HUES48 (cell line): ENCODE data around the gene TRIM37.

Experiments
- H3K27ac ChIP-seq: one replicate; pipeline ENCODE4 v1.7.0; 2013; ENCODE audit warnings: low read depth, low read length, inconsistent platforms
- H3K27me3 ChIP-seq: 2 replicates; pipeline ENCODE4 v1.6.1; 2013; ENCODE audit warnings: mild to moderate bottlenecking, low read length; ENCODE audit not compliant: control insufficient read depth, insufficient read depth
- H3K36me3 ChIP-seq: 2 replicates; pipeline ENCODE4 v1.6.1; 2013; ENCODE audit warnings: low read length; ENCODE audit not compliant: control insufficient read depth, insufficient read depth
- H3K4me1 ChIP-seq: 2 replicates; pipeline ENCODE4 v1.6.1; 2013; ENCODE audit warnings: mild to moderate bottlenecking, low read length; ENCODE audit not compliant: control insufficient read depth, insufficient read depth
- H3K4me3 ChIP-seq: 2 replicates; pipeline ENCODE4 v1.5.1; 2013; ENCODE audit warnings: mild to moderate bottlenecking, low read depth, low read length
- H3K9ac ChIP-seq: 2 replicates; pipeline ENCODE4 v1.6.1; 2013; ENCODE audit warnings: mild to moderate bottlenecking, low read depth, low read length, moderate library complexity
- H3K9me3 ChIP-seq: 2 replicates; pipeline ENCODE4 v1.6.1; 2013; ENCODE audit warnings: low read length; ENCODE audit not compliant: control insufficient read depth, insufficient read depth

The TRIM37 gene

DNA sequence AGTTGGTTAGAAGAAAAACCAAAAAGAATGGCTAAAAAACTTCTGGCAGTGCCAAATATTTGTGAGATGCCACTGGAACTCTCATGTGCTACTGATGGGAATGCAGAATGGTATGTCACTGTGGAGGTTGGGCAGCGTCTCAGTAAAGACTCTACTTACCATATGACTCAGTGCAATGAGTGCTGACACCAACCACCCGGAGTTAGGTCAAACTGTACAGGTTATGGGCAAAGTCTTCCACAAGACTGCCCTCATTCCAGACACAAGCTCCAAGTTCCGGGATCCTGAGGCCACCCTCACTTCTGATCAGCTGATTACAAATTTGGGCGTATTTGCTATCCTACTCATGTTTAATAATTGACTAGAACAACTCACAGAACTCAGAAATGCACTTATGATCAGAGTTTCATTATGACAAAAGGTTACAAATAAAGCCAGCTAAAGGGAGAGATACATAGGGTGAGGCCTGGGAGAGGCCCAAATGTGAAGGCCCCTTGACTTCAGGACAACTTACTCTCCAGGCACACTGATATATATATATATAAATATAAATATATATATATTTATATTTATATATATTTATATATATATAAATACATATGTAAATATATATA lies 114.9 kb downstream of the TRIM37 start:
- Histone ChIP-seq H3K4me3 (no peak overlapping the region), H3K27ac (no peak overlapping the region), H3K27me3 (no peaks in the 10 kb centered on the region), H3K4me1 (peaks cover 32% of the 10 kb centered on the region), H3K9ac (no peak overlapping the region), H3K36me3 (peaks cover 9% of the 10 kb centered on the region; the same call in 1 of the 2 replicates), H3K9me3 (no peaks in the 10 kb centered on the region)

GRCh38 chr17:58989629-58990028 lies 117.1 kb downstream of the TRIM37 start:
- no peaks in the 10 kb centered on the region for H3K27me3 ChIP-seq

DNA sequence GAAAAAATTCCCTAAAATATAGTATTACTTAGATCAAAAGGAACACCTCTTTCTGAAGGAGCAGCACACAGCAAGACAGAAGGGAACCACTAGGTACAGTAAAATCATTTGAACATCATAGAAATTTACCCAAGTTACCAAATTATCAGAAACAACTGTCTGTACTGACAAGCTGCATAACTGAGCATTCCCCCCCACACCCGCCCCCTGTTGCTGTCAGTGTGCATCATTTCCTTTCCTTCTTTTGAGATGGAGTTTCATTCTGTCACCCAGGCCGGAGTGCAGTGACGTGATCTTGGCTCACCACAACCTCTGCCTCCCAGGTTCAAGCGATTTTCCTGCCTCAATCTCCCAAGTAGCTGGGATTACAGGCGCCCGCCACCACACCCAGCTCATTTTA lies 120.7 kb downstream of the TRIM37 start:
- Histone ChIP-seq H3K27me3 (no peaks in the 10 kb centered on the region), H3K4me3 (no peak overlapping the region), H3K9ac (no peak overlapping the region), H3K4me1 (peaks cover 30% of the 10 kb centered on the region), H3K36me3 (no peaks in the 10 kb centered on the region), H3K9me3 (no peaks in the 10 kb centered on the region), H3K27ac (no peak overlapping the region)

More at GRCh38 chr17:58989629-58990028, 117.1 kb downstream of the TRIM37 start:
- H3K9ac ChIP-seq, result no peak overlapping the region
- H3K36me3 ChIP-seq, result no peaks in the 10 kb centered on the region
- no peak overlapping the region for H3K27ac ChIP-seq
- H3K4me3 ChIP-seq, result no peak overlapping the region
- H3K9me3 ChIP-seq, result no peaks in the 10 kb centered on the region
- H3K4me1 ChIP-seq, result peaks cover 42% of the 10 kb centered on the region

DNA sequence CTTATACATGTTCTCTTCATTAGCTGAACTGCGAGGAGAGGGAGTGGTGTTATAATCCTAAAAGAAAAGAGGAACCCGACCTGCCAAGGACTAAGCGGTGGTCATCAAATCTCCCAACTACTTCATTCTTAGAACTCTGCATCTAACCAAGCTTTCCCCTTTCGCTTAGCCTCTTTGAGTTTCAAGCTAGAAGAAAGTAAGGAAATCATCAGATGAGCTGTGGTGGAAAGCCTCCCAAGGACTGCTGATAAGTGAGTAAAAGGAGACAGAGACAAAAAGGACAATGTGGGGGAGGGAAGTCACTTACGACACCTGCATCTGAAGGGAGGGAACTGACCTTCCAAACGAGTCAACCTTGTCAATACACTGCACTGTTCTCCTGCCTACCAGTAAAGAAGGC lies 121.3 kb downstream of the TRIM37 start:
- H3K36me3 ChIP-seq, result no peaks in the 10 kb centered on the region
- H3K9ac ChIP-seq, result no peak overlapping the region
- H3K27ac ChIP-seq, result no peak overlapping the region
- H3K9me3 ChIP-seq, result no peaks in the 10 kb centered on the region
- H3K4me1 ChIP-seq, result peaks cover 30% of the 10 kb centered on the region
- H3K27me3 ChIP-seq, result no peaks in the 10 kb centered on the region
- H3K4me3 ChIP-seq, result no peak overlapping the region

- Histone ChIP-seq H3K27me3 (no peaks in the 10 kb centered on the region), H3K27ac (no peak overlapping the region), H3K9ac (no peak overlapping the region), H3K9me3 (no peaks in the 10 kb centered on the region), H3K36me3 (no peaks in the 10 kb centered on the region), H3K4me3 (no peak overlapping the region), H3K4me1 (peaks cover 18% of the 10 kb centered on the region)
Observed at GRCh38 chr17:58982626-58983025, 124.1 kb downstream of the TRIM37 start.

- Histone ChIP-seq H3K27ac (no peak overlapping the region), H3K4me1 (peaks cover 7% of the 10 kb centered on the region), H3K9ac (no peak overlapping the region), H3K9me3 (no peaks in the 10 kb centered on the region), H3K27me3 (no peaks in the 10 kb centered on the region), H3K4me3 (no peak overlapping the region), H3K36me3 (no peaks in the 10 kb centered on the region)
Observed at GRCh38 chr17:58980706-58981481, 125.8 kb downstream of the TRIM37 start.

- H3K27ac ChIP-seq, result no peak overlapping the region
- H3K36me3 ChIP-seq, result no peaks in the 10 kb centered on the region
- no peak overlapping the region for H3K9ac ChIP-seq
- no peaks in the 10 kb centered on the region for H3K4me1 ChIP-seq
- H3K9me3 ChIP-seq, result no peaks in the 10 kb centered on the region
- no peaks in the 10 kb centered on the region for H3K27me3 ChIP-seq
- H3K4me3 ChIP-seq, result no peak overlapping the region
Observed at GRCh38 chr17:58976541-58976940, 130.1 kb downstream of the TRIM37 start.

- no peak overlapping the region for H3K9ac ChIP-seq
- no peaks in the 10 kb centered on the region for H3K36me3 ChIP-seq
- H3K27ac ChIP-seq, result no peak overlapping the region
- no peaks in the 10 kb centered on the region for H3K27me3 ChIP-seq
- peaks cover 3% of the 10 kb centered on the region for H3K4me1 ChIP-seq
- no peaks in the 10 kb centered on the region for H3K9me3 ChIP-seq
- no peak overlapping the region for H3K4me3 ChIP-seq
Observed at GRCh38 chr17:58974354-58974753, 132.3 kb downstream of the TRIM37 start.

DNA sequence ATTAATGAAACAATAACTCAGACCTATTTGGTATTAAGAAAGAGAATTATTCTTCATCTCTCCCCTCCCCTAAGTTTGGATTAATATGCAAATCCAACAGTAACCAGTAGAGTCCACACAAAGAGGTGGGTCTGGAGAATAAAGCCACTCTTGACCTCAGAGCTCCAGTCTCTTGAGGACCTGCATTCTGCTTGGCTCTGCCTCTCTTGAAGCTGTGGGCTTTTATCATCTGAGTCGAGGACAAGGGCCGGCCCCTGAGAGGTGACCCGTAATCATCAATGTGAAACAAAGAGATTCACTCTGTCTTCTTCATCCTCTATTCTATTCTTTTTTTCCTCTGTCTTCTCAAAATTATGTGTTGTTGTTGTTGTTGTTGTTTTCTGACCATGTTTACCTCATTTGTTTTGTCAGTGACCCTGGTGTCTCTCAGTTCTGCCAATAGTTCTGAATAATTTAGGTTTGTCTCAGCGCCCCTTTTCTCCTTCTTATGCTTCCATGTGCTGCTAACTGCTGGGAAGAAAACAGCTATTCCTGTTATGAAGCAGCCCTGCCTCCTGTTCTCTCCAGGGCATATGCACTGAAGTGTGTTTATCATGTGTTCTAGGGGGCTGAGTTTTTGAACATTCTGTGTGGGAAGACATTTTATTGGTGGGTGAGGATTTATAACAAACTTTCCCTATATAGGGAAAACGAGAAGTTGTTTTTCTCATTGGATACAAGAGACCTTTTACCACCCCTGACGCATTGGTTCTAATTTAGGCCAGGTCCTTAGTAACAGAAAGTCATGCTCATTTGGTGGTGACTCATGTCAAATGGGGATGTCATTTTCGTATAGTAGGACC lies 135.8 kb downstream of the TRIM37 start:
- H3K36me3 ChIP-seq, result no peaks in the 10 kb centered on the region
- H3K9ac ChIP-seq, result no peak overlapping the region
- no peaks in the 10 kb centered on the region for H3K9me3 ChIP-seq
- no peak overlapping the region for H3K27ac ChIP-seq
- no peaks in the 10 kb centered on the region for H3K27me3 ChIP-seq
- H3K4me3 ChIP-seq, result no peak overlapping the region
- peaks cover 24% of the 10 kb centered on the region for H3K4me1 ChIP-seq

DNA sequence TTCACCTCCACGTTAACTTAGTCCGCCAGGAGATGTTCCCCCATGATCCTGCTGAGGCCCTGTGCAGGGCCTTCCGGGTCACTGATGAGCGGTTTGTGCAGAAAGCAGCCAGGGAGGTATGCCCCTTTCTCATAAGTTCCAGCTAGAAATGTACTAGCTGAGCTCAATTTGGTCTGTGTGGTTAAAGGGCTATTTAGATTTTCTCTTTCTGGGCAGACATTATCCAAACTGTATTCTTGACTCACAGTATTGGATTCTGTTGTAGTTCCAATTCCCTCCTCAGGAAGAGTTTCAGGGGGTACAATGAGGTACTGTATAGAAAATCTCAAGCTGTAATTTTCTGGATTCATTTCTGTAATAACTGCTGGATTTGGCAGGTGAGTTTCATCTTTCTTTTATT lies 137.1 kb downstream of the TRIM37 start:
- Histone ChIP-seq H3K27ac (no peak overlapping the region), H3K9ac (no peak overlapping the region), H3K4me1 (peaks cover 34% of the 10 kb centered on the region), H3K4me3 (no peak overlapping the region), H3K27me3 (no peaks in the 10 kb centered on the region), H3K9me3 (no peaks in the 10 kb centered on the region), H3K36me3 (no peaks in the 10 kb centered on the region)

- H3K4me3 ChIP-seq, result no peak overlapping the region
- no peak overlapping the region for H3K9ac ChIP-seq
- H3K27ac ChIP-seq, result no peak overlapping the region
- H3K27me3 ChIP-seq, result no peaks in the 10 kb centered on the region
- no peaks in the 10 kb centered on the region for H3K9me3 ChIP-seq
- no peaks in the 10 kb centered on the region for H3K36me3 ChIP-seq
- H3K4me1 ChIP-seq, result peaks cover 34% of the 10 kb centered on the region
Observed at GRCh38 chr17:58969156-58969555, 137.5 kb downstream of the TRIM37 start.
